Hepatocyte (in vitro differentiated cells): ENCODE measurements around the gene KRT14.

ENCODE experiments used
- EZH2 ChIP-seq: fragments of 200-600 bp; sonication (generic); IDR thresholded peaks from 2 replicates; pipeline ENCODE4 v1.6.1; 2016; ENCODE audit warnings: antibody characterized with exemption, mild to moderate bottlenecking, borderline replicate concordance
- EZH2phosphoT487 ChIP-seq: fragments of 200-600 bp; sonication (generic); IDR thresholded peaks from one replicate; pipeline ENCODE4 v1.6.1; 2018; ENCODE audit warnings: antibody characterized with exemption, mild to moderate bottlenecking, low read depth, moderate library complexity; ENCODE audit not compliant: unreplicated experiment, severe bottlenecking
- TF ChIP-seq, protein P1 (sequence below): fragments of 200-600 bp; sonication (generic); IDR thresholded peaks from 2 replicates; pipeline ENCODE4 v1.5.1; 2016; ENCODE audit warnings: antibody characterized with exemption, mild to moderate bottlenecking; ENCODE audit not compliant: poor library complexity

DNA sequence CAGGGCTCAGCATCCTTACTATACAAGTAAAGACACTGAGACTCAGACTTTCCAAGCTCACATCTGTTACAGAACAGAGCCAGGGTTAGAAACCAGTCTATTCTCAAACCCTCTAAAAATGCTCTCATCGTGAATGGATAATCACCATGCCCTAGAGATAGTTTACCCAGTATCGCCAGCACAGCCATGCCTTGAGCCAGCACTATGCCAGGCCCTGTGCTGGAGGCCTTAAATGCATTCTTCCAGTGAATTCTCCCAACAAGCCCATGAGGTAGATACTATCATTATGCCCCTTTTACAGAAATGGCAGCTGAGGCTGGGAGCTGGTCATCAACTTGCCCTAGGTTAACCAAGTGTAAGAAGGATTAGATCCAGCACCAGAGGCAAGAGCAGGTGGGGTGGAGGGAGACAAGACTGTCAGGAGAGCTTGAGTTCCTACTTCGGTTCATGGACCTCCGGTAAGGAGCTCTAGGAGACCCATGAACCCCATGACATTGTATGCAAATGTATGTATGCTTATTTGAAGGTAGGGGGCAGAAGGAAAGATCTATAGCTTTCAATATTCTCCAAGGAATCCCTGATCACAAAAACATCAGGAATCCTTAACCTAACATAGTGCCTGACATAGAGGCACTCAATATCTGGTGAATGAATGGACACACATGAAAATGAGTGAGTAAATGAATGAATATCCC lies 5.2 kb downstream of the KRT14 start:
- TF ChIP-seq, protein P1, sequence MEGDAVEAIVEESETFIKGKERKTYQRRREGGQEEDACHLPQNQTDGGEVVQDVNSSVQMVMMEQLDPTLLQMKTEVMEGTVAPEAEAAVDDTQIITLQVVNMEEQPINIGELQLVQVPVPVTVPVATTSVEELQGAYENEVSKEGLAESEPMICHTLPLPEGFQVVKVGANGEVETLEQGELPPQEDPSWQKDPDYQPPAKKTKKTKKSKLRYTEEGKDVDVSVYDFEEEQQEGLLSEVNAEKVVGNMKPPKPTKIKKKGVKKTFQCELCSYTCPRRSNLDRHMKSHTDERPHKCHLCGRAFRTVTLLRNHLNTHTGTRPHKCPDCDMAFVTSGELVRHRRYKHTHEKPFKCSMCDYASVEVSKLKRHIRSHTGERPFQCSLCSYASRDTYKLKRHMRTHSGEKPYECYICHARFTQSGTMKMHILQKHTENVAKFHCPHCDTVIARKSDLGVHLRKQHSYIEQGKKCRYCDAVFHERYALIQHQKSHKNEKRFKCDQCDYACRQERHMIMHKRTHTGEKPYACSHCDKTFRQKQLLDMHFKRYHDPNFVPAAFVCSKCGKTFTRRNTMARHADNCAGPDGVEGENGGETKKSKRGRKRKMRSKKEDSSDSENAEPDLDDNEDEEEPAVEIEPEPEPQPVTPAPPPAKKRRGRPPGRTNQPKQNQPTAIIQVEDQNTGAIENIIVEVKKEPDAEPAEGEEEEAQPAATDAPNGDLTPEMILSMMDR = no peak
- no peak for TF ChIP-seq EZH2
- TF ChIP-seq EZH2phosphoT487 = no peak
